NCI-H510A (cell line): Measurements from ENCODE around the gene SLAMF9.

Experiments used
- DNase-seq: peaks from one replicate; lab custom pipeline; 2025; lab: John Stamatoyannopoulos, UW

The SLAMF9 gene

GRCh38 chr1:159945483-159946241, 8.4 kb downstream of the SLAMF9 start, which contains the start of gene IGSF9:
Gene IGSF9, minus strand, starts transcription at chr1:159945613. Its CDS starts 2,159 bp downstream, at chr1:159943454.
- peak; percentile 94 for DNase-seq

DNA sequence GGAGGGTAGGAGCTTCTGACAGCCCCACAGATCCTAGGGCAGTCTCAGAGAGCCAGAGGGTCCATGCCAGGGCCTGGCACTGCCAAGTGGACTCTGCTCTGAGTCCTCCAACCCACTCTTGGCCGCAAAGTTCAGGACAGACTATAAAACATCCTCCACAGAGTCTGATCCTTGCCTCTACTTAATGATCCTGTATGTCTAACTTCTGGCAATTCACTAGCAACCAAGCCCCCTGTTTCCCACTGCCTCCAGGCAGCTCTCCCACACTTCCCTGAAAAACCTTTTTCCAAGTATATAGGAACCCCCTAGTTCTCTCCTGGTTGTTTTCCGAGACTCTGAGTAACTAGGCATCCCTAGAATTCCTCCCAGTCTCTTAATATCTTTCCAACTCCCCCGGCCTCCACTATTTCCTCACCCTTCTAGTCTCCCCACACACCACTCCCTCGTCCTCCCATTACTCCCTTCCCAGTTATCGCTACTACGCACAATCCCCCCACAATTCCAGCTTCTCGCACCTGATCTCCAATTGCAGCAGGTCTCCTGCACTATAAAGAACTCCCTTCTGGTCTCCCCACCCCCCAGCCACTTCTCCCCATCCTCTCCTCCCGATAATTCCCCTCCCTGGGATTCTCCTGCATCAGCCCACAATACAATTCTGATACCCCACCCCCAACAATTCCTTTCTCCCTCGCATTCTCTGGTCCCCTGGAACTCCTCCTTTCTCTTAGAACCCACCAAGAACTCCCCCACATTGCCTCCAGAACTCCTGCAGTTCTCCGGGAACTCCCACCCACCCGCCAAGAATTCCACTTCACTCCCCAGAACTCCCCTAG, 9.2 kb downstream of the SLAMF9 start:
- DNase-seq: no peak

GRCh38 chr1:159943908-159944622, 10.0 kb downstream of the SLAMF9 start:
- no peak for DNase-seq

GRCh38 chr1:159943278-159943640, 10.8 kb downstream of the SLAMF9 start:
- no peak for DNase-seq

GRCh38 chr1:159942632-159943277, 11.3 kb downstream of the SLAMF9 start:
- no peak for DNase-seq

- no peak for DNase-seq
Measured at GRCh38 chr1:159941591-159942560, 12.2 kb downstream of the SLAMF9 start.

GRCh38 chr1:159941141-159941540, 12.9 kb downstream of the SLAMF9 start:
- DNase-seq: no peak

- DNase-seq: no peak
Measured at GRCh38 chr1:159940006-159940620, 13.9 kb downstream of the SLAMF9 start.

- no peak for DNase-seq
Measured at GRCh38 chr1:159939678-159940002, 14.4 kb downstream of the SLAMF9 start.

- no peak for DNase-seq
Measured at GRCh38 chr1:159938905-159939677, 14.9 kb downstream of the SLAMF9 start.

DNA sequence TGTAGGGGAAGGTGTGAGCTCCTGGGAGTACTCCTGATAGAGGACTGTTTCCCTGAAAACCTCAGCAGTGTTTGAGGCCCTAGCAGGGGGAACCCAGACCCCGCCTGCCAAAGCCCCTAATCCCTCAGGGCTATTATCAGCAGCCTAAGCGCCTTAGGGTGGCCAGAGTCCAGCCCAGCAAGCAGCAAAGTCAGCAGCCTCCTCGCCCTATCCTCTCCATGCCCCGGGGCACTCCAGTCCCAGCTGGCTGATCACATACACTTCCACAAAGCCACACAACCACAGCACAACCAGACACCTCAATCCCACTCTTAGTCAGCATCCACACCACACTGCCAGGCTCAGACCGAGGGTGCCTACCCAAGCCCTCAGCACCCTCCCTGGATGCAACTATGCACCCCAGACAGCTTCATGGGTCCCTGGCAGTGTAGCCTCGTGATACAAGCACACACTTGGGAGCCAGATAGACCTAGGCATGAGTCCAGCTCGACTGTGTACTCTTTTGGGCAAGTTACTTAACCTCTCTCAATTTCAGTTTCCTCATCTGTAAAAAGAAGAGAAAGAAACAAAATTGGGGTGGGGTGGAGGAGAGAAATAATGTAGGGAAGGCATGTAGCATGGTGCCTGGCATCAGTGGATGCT, 15.7 kb downstream of the SLAMF9 start:
- no peak for DNase-seq

- peak; percentile 70 for DNase-seq
Measured at GRCh38 chr1:159937054-159937750, 16.8 kb downstream of the SLAMF9 start.

GRCh38 chr1:159936273-159936904, 17.6 kb downstream of the SLAMF9 start:
- DNase-seq: no peak

DNA sequence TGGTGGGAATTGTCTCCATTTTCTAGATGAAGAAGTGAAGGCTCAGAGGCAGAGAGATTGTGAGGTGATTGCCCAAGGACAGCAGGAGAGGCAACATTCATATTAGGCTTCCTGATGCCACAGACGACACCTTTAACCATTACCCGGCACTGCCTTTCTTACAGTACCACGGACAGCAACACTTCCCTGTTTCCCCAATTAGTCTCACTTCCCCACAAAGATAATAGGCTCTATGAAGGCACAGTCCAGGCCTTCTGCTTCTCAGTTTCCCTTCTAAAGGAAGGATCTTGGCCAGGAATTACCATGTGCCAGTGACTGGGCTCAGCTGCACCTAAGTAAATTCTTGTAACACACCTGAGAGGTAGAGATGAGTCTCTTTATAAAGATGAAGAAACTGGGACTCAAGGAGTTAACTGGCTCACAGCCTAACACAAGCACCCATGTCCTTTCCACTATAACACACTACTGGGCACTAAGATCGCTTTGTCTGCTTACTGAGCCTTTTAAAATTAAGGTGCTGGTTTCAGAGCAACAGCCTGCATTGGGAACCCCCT, 18.2 kb downstream of the SLAMF9 start:
- DNase-seq: no peak

DNA sequence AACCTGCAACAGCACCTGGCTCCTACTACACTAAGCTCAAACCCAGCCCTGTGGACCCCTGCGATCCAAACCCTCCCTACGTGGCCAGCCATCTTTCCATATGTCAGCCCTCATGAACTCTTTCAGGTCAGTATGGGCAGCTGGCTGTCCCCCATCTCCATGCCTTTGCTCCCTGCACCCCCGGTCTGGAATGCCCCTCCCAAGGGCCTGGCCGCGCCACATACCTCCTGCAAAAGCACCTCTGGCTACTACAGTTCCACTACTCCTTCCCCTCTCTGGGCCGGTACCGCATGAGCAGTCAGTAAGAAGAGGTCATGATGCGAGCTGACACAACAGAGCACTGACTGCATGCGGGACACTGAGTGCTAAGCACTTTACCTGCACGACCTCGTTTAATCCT, 18.7 kb downstream of the SLAMF9 start:
- no peak for DNase-seq

DNA sequence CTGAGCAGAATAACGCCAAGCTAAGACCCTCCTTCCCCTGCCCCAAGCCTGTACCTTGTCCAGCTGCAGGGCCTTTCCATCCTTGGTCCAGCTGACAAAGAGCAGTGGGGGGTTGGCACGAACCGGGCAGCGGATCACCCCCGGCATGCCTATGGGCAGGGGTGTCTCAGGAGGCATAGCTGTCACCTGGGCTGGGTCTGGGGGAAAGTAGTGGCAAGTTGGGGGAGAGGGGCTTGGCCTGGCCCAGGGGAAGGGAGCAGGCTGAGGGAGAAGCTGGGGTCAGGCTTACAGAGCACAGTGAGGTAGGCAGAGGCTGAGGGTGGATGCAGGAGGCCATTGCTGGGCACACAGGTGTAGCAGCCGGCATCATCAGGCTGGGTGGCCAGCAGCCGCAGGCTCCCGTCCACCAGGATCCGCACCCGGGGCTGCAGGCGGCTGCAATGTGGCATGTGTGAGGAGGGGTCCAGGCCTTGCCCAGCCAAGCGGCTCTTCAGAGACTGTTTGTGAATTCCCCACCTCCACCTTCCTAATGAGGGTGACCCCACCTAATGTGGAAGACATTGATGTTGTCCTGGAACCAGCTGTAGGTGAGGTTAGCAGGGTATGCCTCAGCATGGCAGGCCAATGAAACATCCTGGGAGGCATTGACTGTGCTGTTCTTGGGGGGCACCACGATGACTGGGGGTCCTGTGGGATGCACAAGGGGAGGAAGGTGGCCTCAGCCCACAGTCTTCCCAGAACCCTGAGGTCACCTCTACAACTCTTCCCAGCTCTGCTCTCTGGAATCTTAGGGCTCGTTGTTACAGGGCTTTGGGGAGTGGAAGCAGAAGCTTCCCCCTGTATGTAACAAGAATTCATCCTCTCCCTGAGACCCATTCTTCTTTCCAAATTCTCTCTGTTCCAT, 19.6 kb downstream of the SLAMF9 start:
- no peak for DNase-seq

- no peak for DNase-seq
Measured at GRCh38 chr1:159933347-159933746, 20.7 kb downstream of the SLAMF9 start.
